HepG2 (cell line): ENCODE results near the gene LRRC27.

ENCODE experiments used
- EP300 ChIP-seq, 3 experiments: sonication (generic) in 1 of 3; formaldehyde crosslinking in 1 of 3; IDR thresholded peaks; 2 replicates each; pipeline versions ENCODE4 v1.5.1 to v1.6.1; 2011 to 2020; ENCODE audit warnings: low read depth in 2 of 3, low read length in 2 of 3, borderline replicate concordance in 1 of 3, improper control_type of control experiment in 1 of 3, mild to moderate bottlenecking in 1 of 3, missing genetic modification reagents in 1 of 3, moderate library complexity in 1 of 3
- POLR2AphosphoS5 ChIP-seq: IDR thresholded peaks from 2 replicates; pipeline ENCODE4 v1.6.1; 2012; ENCODE audit warnings: low read depth, low read length
- ZNF207 ChIP-seq: fragments of 450-650 bp; IDR thresholded peaks from 2 replicates; pipeline ENCODE4 v1.6.1; 2016; ENCODE audit warnings: antibody characterized with exemption, borderline replicate concordance
- TF ChIP-seq, protein P1 (sequence below), 2 experiments: IDR thresholded peaks; 2 replicates each; pipeline ENCODE4 v1.6.1; 2011 to 2012; ENCODE audit warnings: low read length in 2 of 2, borderline replicate concordance in 1 of 2, low read depth in 1 of 2, mild to moderate bottlenecking in 1 of 2, moderate library complexity in 1 of 2

GRCh38 chr10:132313865-132314264 lies 18.1 kb upstream of the LRRC27 start:
- no peak for TF ChIP-seq ZNF207
- TF ChIP-seq, protein P1, sequence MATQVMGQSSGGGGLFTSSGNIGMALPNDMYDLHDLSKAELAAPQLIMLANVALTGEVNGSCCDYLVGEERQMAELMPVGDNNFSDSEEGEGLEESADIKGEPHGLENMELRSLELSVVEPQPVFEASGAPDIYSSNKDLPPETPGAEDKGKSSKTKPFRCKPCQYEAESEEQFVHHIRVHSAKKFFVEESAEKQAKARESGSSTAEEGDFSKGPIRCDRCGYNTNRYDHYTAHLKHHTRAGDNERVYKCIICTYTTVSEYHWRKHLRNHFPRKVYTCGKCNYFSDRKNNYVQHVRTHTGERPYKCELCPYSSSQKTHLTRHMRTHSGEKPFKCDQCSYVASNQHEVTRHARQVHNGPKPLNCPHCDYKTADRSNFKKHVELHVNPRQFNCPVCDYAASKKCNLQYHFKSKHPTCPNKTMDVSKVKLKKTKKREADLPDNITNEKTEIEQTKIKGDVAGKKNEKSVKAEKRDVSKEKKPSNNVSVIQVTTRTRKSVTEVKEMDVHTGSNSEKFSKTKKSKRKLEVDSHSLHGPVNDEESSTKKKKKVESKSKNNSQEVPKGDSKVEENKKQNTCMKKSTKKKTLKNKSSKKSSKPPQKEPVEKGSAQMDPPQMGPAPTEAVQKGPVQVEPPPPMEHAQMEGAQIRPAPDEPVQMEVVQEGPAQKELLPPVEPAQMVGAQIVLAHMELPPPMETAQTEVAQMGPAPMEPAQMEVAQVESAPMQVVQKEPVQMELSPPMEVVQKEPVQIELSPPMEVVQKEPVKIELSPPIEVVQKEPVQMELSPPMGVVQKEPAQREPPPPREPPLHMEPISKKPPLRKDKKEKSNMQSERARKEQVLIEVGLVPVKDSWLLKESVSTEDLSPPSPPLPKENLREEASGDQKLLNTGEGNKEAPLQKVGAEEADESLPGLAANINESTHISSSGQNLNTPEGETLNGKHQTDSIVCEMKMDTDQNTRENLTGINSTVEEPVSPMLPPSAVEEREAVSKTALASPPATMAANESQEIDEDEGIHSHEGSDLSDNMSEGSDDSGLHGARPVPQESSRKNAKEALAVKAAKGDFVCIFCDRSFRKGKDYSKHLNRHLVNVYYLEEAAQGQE (IDR thresholded peaks at IDR 0.05; ENCODE audit: borderline replicate concordance in 1 of 2, low read depth in 1 of 2, low read length in 2 of 2) = no peak
- no peak for TF ChIP-seq EP300 (IDR thresholded peaks at IDR 0.05; ENCODE audit: low read depth in 2 of 2, low read length in 2 of 2)
- TF ChIP-seq EP300 (CRISPR knock-in tag; IDR thresholded peaks at IDR 0.05; ENCODE audit: borderline replicate concordance) = no peak
- no peak for TF ChIP-seq POLR2AphosphoS5
